ENCODE measurements around the gene LETM1.

The LETM1 gene

DNA sequence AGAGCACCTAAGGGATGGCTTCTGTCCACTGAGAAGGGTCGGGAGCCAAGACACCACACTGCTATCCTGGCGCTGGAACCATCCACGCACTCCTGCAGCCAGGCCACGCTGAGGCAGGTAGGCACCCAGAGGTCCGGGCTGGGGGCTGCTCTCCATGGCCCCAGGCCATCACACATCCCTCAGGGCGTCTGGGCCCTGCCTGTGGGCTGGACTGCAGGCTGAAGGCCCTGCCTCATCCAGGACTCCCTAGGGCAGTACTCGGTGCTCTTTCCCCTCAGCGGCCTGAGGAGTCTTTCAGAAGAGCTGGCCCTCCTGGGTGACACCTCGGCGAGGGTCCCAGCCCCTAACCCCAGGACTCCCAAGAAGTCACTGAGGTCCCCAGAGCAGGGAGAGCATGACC is 45.2 kb downstream of the LETM1 start:
- peaks cover 0 to 31% of the 10 kb centered on the region in 2 donors for H3K36me3 ChIP-seq (ENCODE audit: control insufficient read depth in 1 of 2, insufficient read depth in 2 of 2, low read length in 2 of 2)
- H3K4me3 ChIP-seq (ENCODE audit: low read depth in 1 of 2, low read length in 2 of 2) = no peak overlapping the region
- no peaks in the 10 kb centered on the region for H3K4me1 ChIP-seq (ENCODE audit: control insufficient read depth in 1 of 2, insufficient read depth in 2 of 2, low read length in 2 of 2)
- H3K9me3 ChIP-seq (ENCODE audit: control insufficient read depth in 1 of 2, low read length in 2 of 2) = no peaks in the 10 kb centered on the region
- no peak overlapping the region for H3K27ac ChIP-seq (ENCODE audit: low read length)
- H3K27me3 ChIP-seq (ENCODE audit: low read depth, low read length) = no peaks in the 10 kb centered on the region

DNA sequence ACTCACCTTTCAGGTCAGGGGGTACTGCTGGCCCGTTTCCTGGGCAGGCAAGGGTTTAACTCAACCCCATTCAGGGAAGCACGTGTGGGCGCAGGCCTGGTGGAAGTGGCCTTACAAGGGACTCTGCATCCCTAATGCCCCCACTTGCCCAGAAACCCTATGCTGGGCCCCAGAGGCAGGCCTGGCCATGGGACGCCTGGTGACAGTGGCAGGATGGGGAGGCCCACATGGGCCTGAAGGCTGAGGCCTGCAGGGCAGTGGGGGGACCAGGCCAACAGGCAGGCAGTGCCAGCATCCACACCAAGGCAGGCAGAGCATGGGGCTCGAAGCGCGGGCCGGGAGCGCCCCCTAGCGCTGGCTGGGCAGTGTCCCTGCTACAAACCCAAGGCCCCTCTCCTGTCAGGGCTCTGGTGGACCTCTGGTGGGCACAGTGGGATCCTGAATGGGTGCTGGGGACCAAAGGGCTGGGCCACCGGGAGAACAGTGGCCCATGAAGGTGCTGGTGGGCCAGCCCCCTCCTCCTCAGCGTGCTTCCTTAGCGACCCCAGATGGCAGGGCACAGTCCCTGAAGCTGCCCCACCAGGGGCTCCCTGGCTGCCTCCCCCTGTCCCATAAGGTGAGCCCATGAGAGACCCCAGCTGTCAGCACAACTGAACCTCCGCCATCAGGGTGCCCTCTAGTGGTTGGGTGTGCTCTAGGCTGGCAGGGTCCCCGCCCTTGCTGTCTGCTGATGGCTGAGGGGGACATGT is 46.0 kb downstream of the LETM1 start:
- no peaks in the 10 kb centered on the region for H3K27me3 ChIP-seq (ENCODE audit: low read depth, low read length)
- H3K9me3 ChIP-seq (ENCODE audit: control insufficient read depth in 1 of 2, low read length in 2 of 2) = no peaks in the 10 kb centered on the region
- no peaks in the 10 kb centered on the region for H3K4me1 ChIP-seq (ENCODE audit: control insufficient read depth in 1 of 2, insufficient read depth in 2 of 2, low read length in 2 of 2)
- H3K4me3 ChIP-seq (ENCODE audit: low read depth in 1 of 2, low read length in 2 of 2) = no peak overlapping the region
- peaks cover 0 to 23% of the 10 kb centered on the region in 2 donors for H3K36me3 ChIP-seq (ENCODE audit: control insufficient read depth in 1 of 2, insufficient read depth in 2 of 2, low read length in 2 of 2)
- H3K27ac ChIP-seq (ENCODE audit: low read length) = no peak overlapping the region

DNA sequence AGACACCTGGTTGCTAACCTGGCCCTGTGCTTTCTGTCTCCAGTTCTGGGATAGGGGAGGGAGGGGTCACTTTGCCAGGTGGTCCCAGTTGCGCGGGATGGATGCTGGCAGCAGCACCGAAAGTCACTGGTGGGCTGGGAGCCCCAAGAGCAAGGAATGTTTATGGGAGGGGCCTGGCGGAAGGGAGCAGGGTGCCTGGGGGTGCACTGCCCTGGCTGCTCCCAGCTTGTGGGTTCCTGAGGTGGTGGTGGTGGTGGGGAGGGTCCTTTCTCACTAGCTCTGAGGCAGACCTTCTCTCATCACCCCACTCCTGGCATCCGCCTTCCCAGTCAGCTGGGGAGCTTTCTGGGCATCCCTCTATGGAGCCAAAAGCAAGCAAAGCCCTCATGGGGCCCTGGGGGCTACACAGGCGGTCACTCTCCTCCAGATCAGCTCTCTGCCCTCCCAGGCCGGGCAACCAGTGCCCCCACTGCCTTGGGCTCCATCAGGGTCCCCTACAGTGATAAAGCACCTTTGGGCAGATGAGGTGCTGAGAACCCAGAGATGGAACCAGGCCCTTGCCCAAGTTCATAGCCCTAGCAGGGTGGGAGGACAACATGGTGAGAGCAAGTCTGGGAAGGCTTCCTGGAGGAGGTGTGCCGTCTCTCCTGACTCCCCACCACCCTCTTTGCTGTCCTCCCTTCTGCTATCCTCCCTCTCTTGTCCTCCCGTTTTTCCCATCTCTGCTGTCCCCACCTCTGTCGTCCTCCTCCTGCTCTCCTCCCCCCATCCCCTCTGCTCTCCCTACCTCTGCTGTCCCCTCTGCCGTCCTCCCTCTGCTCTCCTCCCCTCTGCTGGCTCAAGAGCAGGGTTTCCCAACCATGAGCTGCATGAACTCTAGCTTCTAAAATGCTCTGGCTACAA is 46.9 kb downstream of the LETM1 start:
- no peak overlapping the region for H3K4me3 ChIP-seq (ENCODE audit: low read depth in 1 of 2, low read length in 2 of 2)
- peaks cover 0 to 15% of the 10 kb centered on the region in 2 donors for H3K36me3 ChIP-seq (ENCODE audit: control insufficient read depth in 1 of 2, insufficient read depth in 2 of 2, low read length in 2 of 2)
- H3K4me1 ChIP-seq (ENCODE audit: control insufficient read depth in 1 of 2, insufficient read depth in 2 of 2, low read length in 2 of 2) = no peaks in the 10 kb centered on the region
- H3K27ac ChIP-seq (ENCODE audit: low read length) = no peak overlapping the region
- H3K27me3 ChIP-seq (ENCODE audit: low read depth, low read length) = no peaks in the 10 kb centered on the region
- no peaks in the 10 kb centered on the region for H3K9me3 ChIP-seq (ENCODE audit: control insufficient read depth in 1 of 2, low read length in 2 of 2)

DNA sequence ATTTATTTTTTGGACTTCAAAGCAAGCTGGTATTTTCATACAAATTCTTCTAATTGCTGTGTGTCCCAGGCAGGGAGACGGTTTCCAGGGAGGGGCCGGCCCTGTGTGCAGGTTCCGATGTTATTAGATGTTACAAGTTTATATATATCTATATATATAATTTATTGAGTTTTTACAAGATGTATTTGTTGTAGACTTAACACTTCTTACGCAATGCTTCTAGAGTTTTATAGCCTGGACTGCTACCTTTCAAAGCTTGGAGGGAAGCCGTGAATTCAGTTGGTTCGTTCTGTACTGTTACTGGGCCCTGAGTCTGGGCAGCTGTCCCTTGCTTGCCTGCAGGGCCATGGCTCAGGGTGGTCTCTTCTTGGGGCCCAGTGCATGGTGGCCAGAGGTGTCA is 47.6 kb downstream of the LETM1 start:
- Histone ChIP-seq H3K4me3 (ENCODE audit: low read depth in 1 of 2, low read length in 2 of 2) (no peak overlapping the region), H3K4me1 (ENCODE audit: control insufficient read depth in 1 of 2, insufficient read depth in 2 of 2, low read length in 2 of 2) (no peaks in the 10 kb centered on the region), H3K27me3 (ENCODE audit: low read depth, low read length) (no peaks in the 10 kb centered on the region), H3K9me3 (ENCODE audit: control insufficient read depth in 1 of 2, low read length in 2 of 2) (no peaks in the 10 kb centered on the region), H3K36me3 (ENCODE audit: control insufficient read depth in 1 of 2, insufficient read depth in 2 of 2, low read length in 2 of 2) (peaks cover 0 to 7% of the 10 kb centered on the region in 2 donors), H3K27ac (ENCODE audit: low read length) (no peak overlapping the region)

DNA sequence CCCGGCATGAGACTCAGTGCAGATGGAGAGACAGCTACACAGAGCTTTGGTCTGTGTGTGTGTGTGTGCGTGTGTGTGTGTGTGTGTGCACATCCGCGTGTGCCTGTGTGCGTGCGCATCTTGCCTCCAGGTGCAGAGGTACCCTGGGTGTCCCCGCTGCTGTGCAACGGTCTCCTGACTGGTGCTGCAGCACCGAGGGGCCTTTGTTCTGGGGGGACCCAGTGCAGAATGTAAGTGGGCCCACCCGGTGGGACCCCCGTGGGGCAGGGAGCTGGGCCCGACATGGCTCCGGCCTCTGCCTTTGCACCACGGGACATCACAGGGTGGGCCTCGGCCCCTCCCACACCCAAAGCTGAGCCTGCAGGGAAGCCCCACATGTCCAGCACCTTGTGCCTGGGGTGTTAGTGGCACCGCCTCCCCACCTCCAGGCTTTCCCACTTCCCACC is 48.6 kb downstream of the LETM1 start:
- Histone ChIP-seq H3K9me3 (ENCODE audit: control insufficient read depth in 1 of 2, low read length in 2 of 2) (no peaks in the 10 kb centered on the region), H3K4me1 (ENCODE audit: control insufficient read depth in 1 of 2, insufficient read depth in 2 of 2, low read length in 2 of 2) (peaks cover 0 to 1% of the 10 kb centered on the region in 2 donors), H3K4me3 (ENCODE audit: low read depth in 1 of 2, low read length in 2 of 2) (no peak overlapping the region), H3K27me3 (ENCODE audit: low read depth, low read length) (no peaks in the 10 kb centered on the region), H3K27ac (ENCODE audit: low read length) (no peak overlapping the region), H3K36me3 (ENCODE audit: control insufficient read depth in 1 of 2, insufficient read depth in 2 of 2, low read length in 2 of 2) (no peaks in the 10 kb centered on the region)

DNA sequence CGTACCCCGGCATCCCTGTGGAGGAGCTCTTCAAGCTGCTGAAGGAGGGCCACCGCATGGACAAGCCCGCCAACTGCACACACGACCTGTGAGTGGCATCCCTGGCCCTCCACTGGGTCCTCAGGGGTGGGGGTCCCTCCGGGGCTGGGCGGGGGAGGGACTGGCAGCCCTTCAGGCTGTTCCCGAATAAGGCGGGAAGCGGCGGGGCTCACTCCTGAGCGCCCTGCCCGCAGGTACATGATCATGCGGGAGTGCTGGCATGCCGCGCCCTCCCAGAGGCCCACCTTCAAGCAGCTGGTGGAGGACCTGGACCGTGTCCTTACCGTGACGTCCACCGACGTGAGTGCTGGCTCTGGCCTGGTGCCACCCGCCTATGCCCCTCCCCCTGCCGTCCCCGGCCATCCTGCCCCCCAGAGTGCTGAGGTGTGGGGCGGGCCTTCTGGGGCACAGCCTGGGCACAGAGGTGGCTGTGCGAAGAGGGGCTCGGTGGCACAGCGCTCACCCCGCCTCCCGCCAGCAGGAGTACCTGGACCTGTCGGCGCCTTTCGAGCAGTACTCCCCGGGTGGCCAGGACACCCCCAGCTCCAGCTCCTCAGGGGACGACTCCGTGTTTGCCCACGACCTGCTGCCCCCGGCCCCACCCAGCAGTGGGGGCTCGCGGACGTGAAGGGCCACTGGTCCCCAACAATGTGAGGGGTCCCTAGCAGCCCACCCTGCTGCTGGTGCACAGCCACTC is 49.2 kb downstream of the LETM1 start:
- Histone ChIP-seq H3K4me1 (ENCODE audit: control insufficient read depth in 1 of 2, insufficient read depth in 2 of 2, low read length in 2 of 2) (peaks cover 0 to 7% of the 10 kb centered on the region in 2 donors), H3K36me3 (ENCODE audit: control insufficient read depth in 1 of 2, insufficient read depth in 2 of 2, low read length in 2 of 2) (no peaks in the 10 kb centered on the region), H3K4me3 (ENCODE audit: low read depth in 1 of 2, low read length in 2 of 2) (no peak overlapping the region), H3K27ac (ENCODE audit: low read length) (no peak overlapping the region), H3K9me3 (ENCODE audit: control insufficient read depth in 1 of 2, low read length in 2 of 2) (no peaks in the 10 kb centered on the region), H3K27me3 (ENCODE audit: low read depth, low read length) (no peaks in the 10 kb centered on the region)

DNA sequence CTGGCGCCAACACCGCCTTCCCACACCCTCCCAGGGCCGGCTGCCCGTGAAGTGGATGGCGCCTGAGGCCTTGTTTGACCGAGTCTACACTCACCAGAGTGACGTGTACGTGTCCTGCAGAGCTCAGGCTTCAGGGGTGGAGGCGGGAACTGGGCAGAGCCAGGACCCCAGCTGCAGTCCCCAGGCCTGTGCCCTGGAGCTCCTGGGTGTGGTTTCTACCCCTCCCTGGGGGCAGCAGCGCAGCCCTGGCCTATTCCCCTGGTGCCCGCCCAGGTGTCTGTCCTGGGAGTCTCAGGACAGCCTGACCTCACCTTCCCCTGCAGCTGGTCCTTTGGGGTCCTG is 49.8 kb downstream of the LETM1 start:
- Histone ChIP-seq H3K27ac (ENCODE audit: low read length) (no peak overlapping the region), H3K4me3 (ENCODE audit: low read depth in 1 of 2, low read length in 2 of 2) (no peak overlapping the region), H3K4me1 (ENCODE audit: control insufficient read depth in 1 of 2, insufficient read depth in 2 of 2, low read length in 2 of 2) (peaks cover 0 to 7% of the 10 kb centered on the region in 2 donors), H3K36me3 (ENCODE audit: control insufficient read depth in 1 of 2, insufficient read depth in 2 of 2, low read length in 2 of 2) (no peaks in the 10 kb centered on the region), H3K9me3 (ENCODE audit: control insufficient read depth in 1 of 2, low read length in 2 of 2) (no peaks in the 10 kb centered on the region), H3K27me3 (ENCODE audit: low read depth, low read length) (no peaks in the 10 kb centered on the region)

DNA sequence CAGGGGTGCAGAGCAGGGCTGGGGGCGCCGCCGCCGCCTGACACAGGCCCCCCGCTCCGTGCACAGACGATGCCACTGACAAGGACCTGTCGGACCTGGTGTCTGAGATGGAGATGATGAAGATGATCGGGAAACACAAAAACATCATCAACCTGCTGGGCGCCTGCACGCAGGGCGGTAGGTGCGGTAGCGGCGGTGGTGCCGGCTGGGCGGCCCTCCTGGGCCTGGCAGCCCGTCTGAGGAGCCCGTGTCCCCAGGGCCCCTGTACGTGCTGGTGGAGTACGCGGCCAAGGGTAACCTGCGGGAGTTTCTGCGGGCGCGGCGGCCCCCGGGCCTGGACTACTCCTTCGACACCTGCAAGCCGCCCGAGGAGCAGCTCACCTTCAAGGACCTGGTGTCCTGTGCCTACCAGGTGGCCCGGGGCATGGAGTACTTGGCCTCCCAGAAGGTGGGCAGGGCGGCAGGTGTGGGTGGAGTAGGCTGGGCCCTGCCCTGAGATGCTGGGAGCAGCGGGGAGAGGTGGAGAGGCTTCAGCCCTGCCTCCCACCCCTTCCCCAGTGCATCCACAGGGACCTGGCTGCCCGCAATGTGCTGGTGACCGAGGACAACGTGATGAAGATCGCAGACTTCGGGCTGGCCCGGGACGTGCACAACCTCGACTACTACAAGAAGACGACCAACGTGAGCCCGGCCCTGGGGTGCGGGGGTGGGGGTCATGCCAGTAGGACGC is 50.3 kb downstream of the LETM1 start:
- Histone ChIP-seq H3K36me3 (ENCODE audit: control insufficient read depth in 1 of 2, insufficient read depth in 2 of 2, low read length in 2 of 2) (no peaks in the 10 kb centered on the region), H3K9me3 (ENCODE audit: control insufficient read depth in 1 of 2, low read length in 2 of 2) (no peaks in the 10 kb centered on the region), H3K4me3 (ENCODE audit: low read depth in 1 of 2, low read length in 2 of 2) (no peak overlapping the region)

DNA sequence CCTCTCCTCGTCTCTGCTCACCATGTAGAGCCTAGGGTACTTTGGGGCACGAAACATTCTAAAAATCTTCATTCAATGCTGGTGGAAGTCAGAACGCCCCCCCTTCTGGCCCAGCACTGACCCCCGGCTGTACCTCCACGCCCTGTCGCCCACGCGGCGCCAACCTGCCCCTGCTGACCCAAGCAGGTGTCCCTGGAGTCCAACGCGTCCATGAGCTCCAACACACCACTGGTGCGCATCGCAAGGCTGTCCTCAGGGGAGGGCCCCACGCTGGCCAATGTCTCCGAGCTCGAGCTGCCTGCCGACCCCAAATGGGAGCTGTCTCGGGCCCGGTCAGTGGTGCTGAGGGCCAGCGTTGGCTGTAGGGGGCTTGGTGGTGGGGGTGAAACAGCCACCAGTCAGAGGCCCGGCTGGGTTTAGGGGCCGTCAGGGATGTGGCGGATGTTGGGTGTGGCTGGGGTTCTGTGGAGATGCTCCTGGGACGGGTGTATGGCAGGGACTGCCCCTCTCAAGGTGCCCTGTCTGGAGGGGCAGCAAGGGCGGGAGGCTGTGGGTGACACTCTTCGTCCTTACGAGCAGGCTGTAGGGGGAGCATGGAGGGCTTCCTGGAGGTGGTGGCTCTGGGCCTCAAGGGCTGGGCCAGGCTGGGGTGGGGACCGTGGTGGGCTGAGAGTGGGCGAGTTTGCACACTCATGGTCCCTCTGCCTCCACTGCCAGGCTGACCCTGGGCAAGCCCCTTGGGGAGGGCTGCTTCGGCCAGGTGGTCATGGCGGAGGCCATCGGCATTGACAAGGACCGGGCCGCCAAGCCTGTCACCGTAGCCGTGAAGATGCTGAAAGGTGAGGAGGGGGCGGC is 51.1 kb downstream of the LETM1 start:
- H3K27me3 ChIP-seq (ENCODE audit: low read depth, low read length) = no peaks in the 10 kb centered on the region
- no peaks in the 10 kb centered on the region for H3K36me3 ChIP-seq (ENCODE audit: control insufficient read depth in 1 of 2, insufficient read depth in 2 of 2, low read length in 2 of 2)
- H3K27ac ChIP-seq (ENCODE audit: low read length) = no peak overlapping the region
- H3K9me3 ChIP-seq (ENCODE audit: control insufficient read depth in 1 of 2, low read length in 2 of 2) = no peaks in the 10 kb centered on the region
- no peak overlapping the region for H3K4me3 ChIP-seq (ENCODE audit: low read depth in 1 of 2, low read length in 2 of 2)
- H3K4me1 ChIP-seq (ENCODE audit: control insufficient read depth in 1 of 2, insufficient read depth in 2 of 2, low read length in 2 of 2) = peaks cover 0 to 7% of the 10 kb centered on the region in 2 donors

More for the DNA sequence above, 50.3 kb downstream of the LETM1 start:
- no peaks in the 10 kb centered on the region for H3K27me3 ChIP-seq (ENCODE audit: low read depth, low read length)
- peaks cover 0 to 7% of the 10 kb centered on the region in 2 donors for H3K4me1 ChIP-seq (ENCODE audit: control insufficient read depth in 1 of 2, insufficient read depth in 2 of 2, low read length in 2 of 2)
- no peak overlapping the region for H3K27ac ChIP-seq (ENCODE audit: low read length)

All from muscle layer of duodenum (tissue), 2 donors.